Erythroblast (primary cell): ENCODE results near the gene GALNT9.

ENCODE experiments used
- GATA1 ChIP-seq: IDR thresholded peaks from 2 replicates; pipeline ENCODE4 v1.6.1; 2011; ENCODE audit warnings: low read depth, mild to moderate bottlenecking, control low read depth, low read length, moderate library complexity
- POLR2A ChIP-seq: IDR thresholded peaks from 2 replicates; pipeline ENCODE4 v1.6.1; 2011; ENCODE audit warnings: mild to moderate bottlenecking, low read length

DNA sequence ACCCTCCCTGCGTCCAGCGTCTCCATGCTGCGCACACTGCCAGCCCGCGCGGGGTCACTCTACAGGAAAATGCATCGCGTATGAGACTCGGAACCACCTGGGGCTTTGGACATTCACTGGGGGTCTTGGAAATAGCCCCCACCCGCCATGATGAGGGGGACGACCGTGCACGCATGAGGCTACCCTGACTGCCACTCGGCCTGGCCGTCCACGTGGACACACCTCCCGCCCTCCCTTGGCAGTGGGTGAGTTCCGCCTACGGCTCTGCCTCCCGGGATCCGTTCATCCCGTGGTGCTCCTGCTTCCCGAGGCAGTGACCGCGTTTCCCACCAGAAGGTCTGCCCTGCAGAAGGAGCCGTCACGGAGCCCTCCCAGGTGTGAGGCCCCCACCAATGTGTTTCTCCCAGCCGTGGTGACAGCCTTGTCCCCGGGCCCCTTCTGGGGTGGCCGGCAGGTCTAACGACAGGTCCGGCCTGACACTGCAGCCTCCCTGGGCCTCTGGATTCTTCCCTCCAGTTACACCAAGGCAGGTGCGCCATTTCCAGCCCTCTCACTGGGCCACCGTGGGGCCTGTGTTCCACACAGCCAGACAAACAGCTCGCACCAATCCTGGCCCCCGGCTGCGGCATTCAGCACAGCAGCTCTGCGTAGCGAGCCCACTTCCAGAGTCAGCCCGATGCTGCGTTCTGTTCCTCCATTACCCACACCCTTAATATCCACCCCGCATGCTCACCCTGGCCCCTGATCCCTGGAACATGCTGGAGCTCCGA is 11.1 kb upstream of the GALNT9 start:
- TF ChIP-seq POLR2A (no peak), GATA1 (no peak)
